HepG2 (cell line): Measurements from ENCODE around the gene P2RY6. TPM values are rescaled to one million over a fixed set of nuclear protein-coding genes. Genes with fewer than 3 reads are reported as not detected.
A peak's percentile ranks its signal among the peaks of the same experiment; 100 is the strongest.

Source experiments
- AGO1 ChIP-seq: fragments of 200-400 bp; formaldehyde crosslinking; IDR thresholded peaks from 2 replicates; pipeline ENCODE4 v1.6.1; 2017; ENCODE audit warnings: mild to moderate bottlenecking, low read depth, low read length, moderate library complexity; ENCODE audit not compliant: poor library complexity, severe bottlenecking
- FOXC1 ChIP-seq: sonication (generic); formaldehyde crosslinking; IDR thresholded peaks from 2 replicates; pipeline ENCODE4 v1.8.0; 2022; ENCODE audit warnings: mild to moderate bottlenecking, missing genetic modification reagents, borderline replicate concordance
- HMG20A ChIP-seq: IDR thresholded peaks from 2 replicates; pipeline ENCODE4 v1.6.1; 2016; ENCODE audit warnings: borderline replicate concordance
- IKZF4 ChIP-seq: sonication (generic); formaldehyde crosslinking; IDR thresholded peaks from 2 replicates; pipeline ENCODE4 v1.5.1; 2020; ENCODE audit warnings: borderline replicate concordance, mild to moderate bottlenecking, low read depth, missing genetic modification reagents; ENCODE audit errors: not compliant biosample characterization
- JUND ChIP-seq: sonication (generic); formaldehyde crosslinking; IDR thresholded peaks from 2 replicates; pipeline ENCODE4 v1.8.0; 2022; ENCODE audit warnings: mild to moderate bottlenecking, missing genetic modification reagents
- MAFF ChIP-seq: IDR thresholded peaks from 2 replicates; pipeline ENCODE4 v1.6.1; 2011; ENCODE audit warnings: low read depth, low read length, improper control_type of control experiment
- MTA1 ChIP-seq: sonication (generic); formaldehyde crosslinking; IDR thresholded peaks from 2 replicates; pipeline ENCODE4 v1.4.0; 2020; ENCODE audit warnings: missing genetic modification reagents, mild to moderate bottlenecking, borderline replicate concordance
- NR2F1 ChIP-seq, 2 experiments: fragments of 450-650 bp in 1 of 2; formaldehyde crosslinking in 1 of 2; IDR thresholded peaks; 2 replicates each; pipeline versions ENCODE4 v1.5.0 to v1.6.1; 2016 to 2020; ENCODE audit warnings: mild to moderate bottlenecking in 1 of 2, missing compliant biosample characterization in 1 of 2, missing genetic modification reagents in 1 of 2, moderate library complexity in 1 of 2
- NR3C1 ChIP-seq: sonication (generic); formaldehyde crosslinking; IDR thresholded peaks from 2 replicates; pipeline ENCODE4 v1.4.0; 2020; ENCODE audit warnings: missing genetic modification reagents
- ZBTB7A ChIP-seq: sonication (generic); formaldehyde crosslinking; IDR thresholded peaks from 2 replicates; pipeline ENCODE4 v1.8.0; 2022; ENCODE audit warnings: mild to moderate bottlenecking, missing genetic modification reagents
- ZNF205 ChIP-seq: IDR thresholded peaks from 2 replicates; pipeline ENCODE4 v1.6.1; 2018; ENCODE audit warnings: missing biosample characterization, missing genetic modification reagents
- ZNF253 ChIP-seq: sonication (generic); formaldehyde crosslinking; IDR thresholded peaks from 2 replicates; pipeline ENCODE4 v1.8.0; 2022; ENCODE audit warnings: mild to moderate bottlenecking, missing genetic modification reagents, borderline replicate concordance
- ZNF607 ChIP-seq: sonication (generic); formaldehyde crosslinking; IDR thresholded peaks from 2 replicates; pipeline ENCODE4 v1.5.1; 2020; ENCODE audit warnings: missing genetic modification reagents, mild to moderate bottlenecking, borderline replicate concordance
- ZNF614 ChIP-seq: IDR thresholded peaks from 2 replicates; pipeline ENCODE4 v1.6.1; 2018; ENCODE audit warnings: missing biosample characterization, missing genetic modification reagents, inconsistent platforms, borderline replicate concordance
- ZNF674 ChIP-seq: sonication (generic); formaldehyde crosslinking; IDR thresholded peaks from 2 replicates; pipeline ENCODE4 v1.5.0; 2020; ENCODE audit warnings: low read depth, mild to moderate bottlenecking, missing genetic modification reagents
- ZNF75D ChIP-seq: sonication (generic); formaldehyde crosslinking; IDR thresholded peaks from 2 replicates; pipeline ENCODE4 v1.8.1; 2023; ENCODE audit warnings: missing genetic modification reagents, mild to moderate bottlenecking, borderline replicate concordance
- ZNF839 ChIP-seq: sonication (generic); formaldehyde crosslinking; IDR thresholded peaks from 2 replicates; pipeline ENCODE4 v1.4.0; 2020; ENCODE audit warnings: missing genetic modification reagents, mild to moderate bottlenecking, borderline replicate concordance
- ZSCAN31 ChIP-seq: sonication (generic); formaldehyde crosslinking; IDR thresholded peaks from 2 replicates; pipeline ENCODE4 v1.5.0; 2020; ENCODE audit warnings: low read depth, mild to moderate bottlenecking, missing genetic modification reagents
- ZZZ3 ChIP-seq: sonication (generic); formaldehyde crosslinking; IDR thresholded peaks from 2 replicates; pipeline ENCODE4 v1.4.0; 2020; ENCODE audit warnings: missing genetic modification reagents, mild to moderate bottlenecking, borderline replicate concordance
- polyA plus RNA-seq, 8 experiments: library from polyadenylated mRNA; depleted of rRNA in 3 of 8; stranded (reverse) in 7 of 8; unstranded in 1 of 8; fragments of >200 nt; fragmentation: Illumina TruSeq in 4 of 8; extraction: Trizol in 4 of 8; gene quantifications; 2 replicates each; pipeline versions ENCODE4 v1.2.1 to v1.2.3, GENCODE V29; 2011 to 2016; ENCODE audit warnings: low read depth in 4 of 8, missing spikeins in 1 of 8, mixed read lengths in 1 of 8; ENCODE audit not compliant: insufficient read depth in 1 of 8
- total RNA-seq, 5 experiments: library from RNA; depleted of rRNA; stranded (reverse); fragments of >200 nt; fragmentation: Illumina TruSeq; extraction: Trizol; gene quantifications; 2 replicates each; pipeline ENCODE4 v1.2.3, GENCODE V29; 2016; ENCODE audit warnings: low read depth in 1 of 5
- TF ChIP-seq, protein P1 (sequence below): sonication (generic); formaldehyde crosslinking; IDR thresholded peaks from 2 replicates; pipeline ENCODE4 v1.4.0; 2020; ENCODE audit warnings: missing genetic modification reagents, borderline replicate concordance
- TF ChIP-seq, protein P2 (sequence below): sonication (generic); formaldehyde crosslinking; IDR thresholded peaks from 2 replicates; pipeline ENCODE4 v1.4.0; 2020; ENCODE audit warnings: mild to moderate bottlenecking, low read depth, missing genetic modification reagents
- TF ChIP-seq, protein P3 (sequence below): fragments of 450-650 bp; IDR thresholded peaks from 2 replicates; pipeline ENCODE4 v1.6.1; 2017
- TF ChIP-seq, protein P4 (sequence below): sonication (generic); formaldehyde crosslinking; IDR thresholded peaks from 2 replicates; pipeline ENCODE4 v1.5.0; 2020; ENCODE audit warnings: missing genetic modification reagents, mild to moderate bottlenecking, borderline replicate concordance

The P2RY6 gene
- total and polyA plus RNA-seq, 2 of the 13 experiments (the other 11 are each of a cell fraction or from before 2014, with no cell fraction given): 0.09 to 0.29 TPM

DNA sequence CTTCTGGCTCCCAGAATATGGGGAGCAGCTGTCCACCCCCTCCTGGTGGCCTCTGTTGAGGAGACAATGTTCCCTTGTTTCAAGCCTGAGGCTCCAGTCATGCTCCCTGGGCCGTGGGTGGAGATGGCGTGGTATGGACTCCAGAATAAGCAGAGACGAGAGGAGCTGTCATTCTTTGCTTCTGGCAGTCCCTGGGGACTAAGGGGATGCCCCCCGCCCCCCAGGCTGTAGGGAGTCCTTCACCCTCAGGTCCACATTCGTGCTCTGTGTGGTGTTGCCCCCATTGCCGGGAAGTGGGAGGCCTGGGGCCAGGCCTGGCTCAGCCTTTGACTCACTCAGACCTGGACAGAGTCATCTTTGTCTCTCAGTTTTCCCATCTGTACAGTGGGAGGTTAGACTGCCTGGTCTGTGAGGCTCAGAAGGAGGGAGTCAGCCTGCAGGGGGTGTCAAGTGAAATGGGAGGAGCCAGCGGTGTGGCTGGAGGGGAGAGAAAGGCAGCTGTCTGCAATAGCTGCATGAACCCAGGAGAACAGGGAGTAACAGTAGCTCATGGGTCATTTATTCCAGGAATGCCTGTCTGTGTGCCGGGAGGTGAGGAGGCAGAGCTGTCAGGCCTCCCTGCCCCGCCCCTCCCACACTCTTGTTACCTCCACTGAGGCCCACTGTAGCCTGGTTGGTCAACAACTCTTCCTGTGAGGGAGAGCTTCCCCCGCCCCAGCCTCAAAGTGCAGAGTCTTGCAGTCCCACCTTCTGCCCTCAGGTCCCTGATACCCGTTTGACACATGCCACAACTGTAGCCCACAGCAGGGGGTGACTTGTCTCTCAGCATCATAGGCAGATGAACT is 42.2 kb downstream of the P2RY6 start (continued):
- TF ChIP-seq ZNF253 (CRISPR knock-in tag) (no peak), AGO1 (no peak), ZNF674 (CRISPR knock-in tag) (no peak), FOXC1 (no peak), HMG20A (CRISPR knock-in tag) (peak; percentile 33; the same call in 1 of the 2 replicates), ZNF839 (no peak), NR2F1 (CRISPR knock-in tag; IDR thresholded peaks at IDR 0.05) (no peak), ZBTB7A (CRISPR knock-in tag) (no peak; the same call in 1 of the 2 replicates), ZSCAN31 (no peak; the same call in 1 of the 2 replicates), ZZZ3 (CRISPR knock-in tag) (no peak), ZNF607 (0 out of 2 replicates have a peak, but pooled peaks have one; percentile 8), ZNF205 (0 out of 2 replicates have a peak, but pooled peaks have one; percentile 54), ZNF75D (CRISPR knock-in tag) (no peak), JUND (no peak), IKZF4 (CRISPR knock-in tag) (no peak), MTA1 (peak; percentile 28; the same call in 1 of the 2 replicates), MAFF (no peak), NR3C1 (no peak), ZNF614 (CRISPR knock-in tag) (peak; percentile 88; the same call in 1 of the 2 replicates)
- TF ChIP-seq, protein P1, sequence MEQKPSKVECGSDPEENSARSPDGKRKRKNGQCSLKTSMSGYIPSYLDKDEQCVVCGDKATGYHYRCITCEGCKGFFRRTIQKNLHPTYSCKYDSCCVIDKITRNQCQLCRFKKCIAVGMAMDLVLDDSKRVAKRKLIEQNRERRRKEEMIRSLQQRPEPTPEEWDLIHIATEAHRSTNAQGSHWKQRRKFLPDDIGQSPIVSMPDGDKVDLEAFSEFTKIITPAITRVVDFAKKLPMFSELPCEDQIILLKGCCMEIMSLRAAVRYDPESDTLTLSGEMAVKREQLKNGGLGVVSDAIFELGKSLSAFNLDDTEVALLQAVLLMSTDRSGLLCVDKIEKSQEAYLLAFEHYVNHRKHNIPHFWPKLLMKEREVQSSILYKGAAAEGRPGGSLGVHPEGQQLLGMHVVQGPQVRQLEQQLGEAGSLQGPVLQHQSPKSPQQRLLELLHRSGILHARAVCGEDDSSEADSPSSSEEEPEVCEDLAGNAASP (CRISPR knock-in tag): peak; percentile 54; the same call in 1 of the 2 replicates
- TF ChIP-seq, protein P2, sequence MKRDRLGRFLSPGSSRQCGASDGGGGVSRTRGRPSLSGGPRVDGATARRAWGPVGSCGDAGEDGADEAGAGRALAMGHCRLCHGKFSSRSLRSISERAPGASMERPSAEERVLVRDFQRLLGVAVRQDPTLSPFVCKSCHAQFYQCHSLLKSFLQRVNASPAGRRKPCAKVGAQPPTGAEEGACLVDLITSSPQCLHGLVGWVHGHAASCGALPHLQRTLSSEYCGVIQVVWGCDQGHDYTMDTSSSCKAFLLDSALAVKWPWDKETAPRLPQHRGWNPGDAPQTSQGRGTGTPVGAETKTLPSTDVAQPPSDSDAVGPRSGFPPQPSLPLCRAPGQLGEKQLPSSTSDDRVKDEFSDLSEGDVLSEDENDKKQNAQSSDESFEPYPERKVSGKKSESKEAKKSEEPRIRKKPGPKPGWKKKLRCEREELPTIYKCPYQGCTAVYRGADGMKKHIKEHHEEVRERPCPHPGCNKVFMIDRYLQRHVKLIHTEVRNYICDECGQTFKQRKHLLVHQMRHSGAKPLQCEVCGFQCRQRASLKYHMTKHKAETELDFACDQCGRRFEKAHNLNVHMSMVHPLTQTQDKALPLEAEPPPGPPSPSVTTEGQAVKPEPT: peak; percentile 36; the same call in 1 of the 2 replicates
- TF ChIP-seq, protein P3, sequence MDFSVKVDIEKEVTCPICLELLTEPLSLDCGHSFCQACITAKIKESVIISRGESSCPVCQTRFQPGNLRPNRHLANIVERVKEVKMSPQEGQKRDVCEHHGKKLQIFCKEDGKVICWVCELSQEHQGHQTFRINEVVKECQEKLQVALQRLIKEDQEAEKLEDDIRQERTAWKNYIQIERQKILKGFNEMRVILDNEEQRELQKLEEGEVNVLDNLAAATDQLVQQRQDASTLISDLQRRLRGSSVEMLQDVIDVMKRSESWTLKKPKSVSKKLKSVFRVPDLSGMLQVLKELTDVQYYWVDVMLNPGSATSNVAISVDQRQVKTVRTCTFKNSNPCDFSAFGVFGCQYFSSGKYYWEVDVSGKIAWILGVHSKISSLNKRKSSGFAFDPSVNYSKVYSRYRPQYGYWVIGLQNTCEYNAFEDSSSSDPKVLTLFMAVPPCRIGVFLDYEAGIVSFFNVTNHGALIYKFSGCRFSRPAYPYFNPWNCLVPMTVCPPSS: no peak
- TF ChIP-seq, protein P4, sequence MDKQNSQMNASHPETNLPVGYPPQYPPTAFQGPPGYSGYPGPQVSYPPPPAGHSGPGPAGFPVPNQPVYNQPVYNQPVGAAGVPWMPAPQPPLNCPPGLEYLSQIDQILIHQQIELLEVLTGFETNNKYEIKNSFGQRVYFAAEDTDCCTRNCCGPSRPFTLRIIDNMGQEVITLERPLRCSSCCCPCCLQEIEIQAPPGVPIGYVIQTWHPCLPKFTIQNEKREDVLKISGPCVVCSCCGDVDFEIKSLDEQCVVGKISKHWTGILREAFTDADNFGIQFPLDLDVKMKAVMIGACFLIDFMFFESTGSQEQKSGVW (CRISPR knock-in tag): no peak
